Neural cell (in vitro differentiated cells): ENCODE data around the gene HOXA10. TPM values are rescaled to one million over a fixed set of nuclear protein-coding genes. Genes with fewer than 3 reads are reported as not detected.

ENCODE experiments used
- H2AFZ ChIP-seq: fragments of 200-600, 300-800 bp; sonication (generic), shearing (Covaris generic); 2 replicates; pipeline ENCODE4 v1.6.0; 2014; ENCODE audit warnings: low read depth, mild to moderate bottlenecking, antibody characterized with exemption, low read length, moderate library complexity
- H3F3A ChIP-seq: fragments of 200-600 bp; shearing (Covaris generic); 2 replicates; pipeline ENCODE4 v1.6.1; 2016; ENCODE audit warnings: mild to moderate bottlenecking, moderate library complexity, mixed read lengths, antibody characterized with exemption, low read length; ENCODE audit not compliant: insufficient read depth, poor library complexity, severe bottlenecking
- H3K27ac ChIP-seq: fragments of 200-600, 300-800 bp; sonication (generic), shearing (Covaris generic); 2 replicates; pipeline ENCODE4 v1.5.1; 2014; ENCODE audit warnings: mild to moderate bottlenecking, low read length, moderate library complexity
- H3K27me3 ChIP-seq: fragments of 300-800, 200-600 bp; sonication (generic), shearing (Covaris generic); 2 replicates; pipeline ENCODE4 v1.6.0; 2014; ENCODE audit warnings: mild to moderate bottlenecking, low read depth, low read length, moderate library complexity; ENCODE audit not compliant: insufficient read depth
- H3K36me3 ChIP-seq: fragments of 300-800, 200-600 bp; sonication (generic), shearing (Covaris generic); 2 replicates; pipeline ENCODE4 v1.5.1; 2014; ENCODE audit warnings: mild to moderate bottlenecking, antibody characterized with exemption, low read length, moderate library complexity; ENCODE audit not compliant: insufficient read depth
- H3K4me2 ChIP-seq: fragments of 300-800, 200-600 bp; sonication (generic), shearing (Covaris generic); 2 replicates; pipeline ENCODE4 v1.6.0; 2014; ENCODE audit warnings: mild to moderate bottlenecking, low read length
- H3K4me3 ChIP-seq: fragments of 300-800, 200-600 bp; sonication (generic), shearing (Covaris generic); 2 replicates; pipeline ENCODE4 v1.5.1; 2014; ENCODE audit warnings: mild to moderate bottlenecking, low read length, moderate library complexity
- H3K79me2 ChIP-seq: fragments of 200-600 bp; shearing (Covaris generic); replicated peaks from 2 replicates; pipeline ENCODE4 v1.6.0; 2014; ENCODE audit warnings: mild to moderate bottlenecking, low read length, moderate library complexity; ENCODE audit not compliant: insufficient read depth
- H3K9ac ChIP-seq: fragments of 300-800, 200-600 bp; sonication (generic), shearing (Covaris generic); 2 replicates; pipeline ENCODE4 v1.6.1; 2016; ENCODE audit warnings: mild to moderate bottlenecking, low read length, mixed read lengths
- H3K9me2 ChIP-seq: fragments of 200-600 bp; shearing (Covaris generic); 2 replicates; pipeline ENCODE4 v1.6.1; 2016; ENCODE audit warnings: mild to moderate bottlenecking, low read length, mixed read lengths; ENCODE audit not compliant: insufficient read depth
- H3K9me3 ChIP-seq: fragments of 200-600, 300-800 bp; sonication (generic), shearing (Covaris generic); 2 replicates; pipeline ENCODE4 v1.6.1; 2016; ENCODE audit warnings: mild to moderate bottlenecking, mixed run types, low read length, moderate library complexity, mixed read lengths
- H4K20me1 ChIP-seq: fragments of 200-600 bp; shearing (Covaris generic); 2 replicates; pipeline ENCODE4 v1.6.1; 2016; ENCODE audit warnings: mild to moderate bottlenecking, mixed run types; ENCODE audit not compliant: insufficient read depth
- EP300 ChIP-seq: fragments of 450-650 bp; conservative IDR thresholded peaks from 2 replicates; pipeline ENCODE4 v1.6.1; 2014; ENCODE audit warnings: antibody characterized with exemption, mild to moderate bottlenecking, moderate library complexity; ENCODE audit not compliant: poor library complexity, severe bottlenecking
- EZH2 ChIP-seq: fragments of 200-600, 300-800 bp; shearing (Covaris generic), sonication (generic); IDR thresholded peaks from 2 replicates; pipeline ENCODE4 v1.6.1; 2014; ENCODE audit warnings: antibody characterized with exemption, low read length, borderline replicate concordance, mild to moderate bottlenecking; ENCODE audit not compliant: insufficient read depth, poor library complexity, severe bottlenecking
- MXI1 ChIP-seq: fragments of 450-650 bp; conservative IDR thresholded peaks from 2 replicates; pipeline ENCODE4 v1.6.1; 2014; ENCODE audit warnings: antibody characterized with exemption, mild to moderate bottlenecking; ENCODE audit not compliant: poor library complexity, severe bottlenecking
- POLR2AphosphoS5 ChIP-seq: IDR thresholded peaks from 2 replicates; pipeline ENCODE4 v1.6.1; 2012
- RAD21 ChIP-seq: fragments of 450-650 bp; conservative IDR thresholded peaks from 2 replicates; pipeline ENCODE4 v1.6.1; 2014; ENCODE audit warnings: antibody characterized with exemption, mild to moderate bottlenecking, moderate library complexity
- SMC3 ChIP-seq: fragments of 450-650 bp; conservative IDR thresholded peaks from 2 replicates; pipeline ENCODE4 v1.6.1; 2014; ENCODE audit warnings: antibody characterized with exemption, mild to moderate bottlenecking, moderate library complexity; ENCODE audit not compliant: poor library complexity
- TAF1 ChIP-seq: IDR thresholded peaks from 2 replicates; pipeline ENCODE4 v1.6.1; 2012; ENCODE audit warnings: low read depth
- polyA plus RNA-seq: library from polyadenylated mRNA; depleted of rRNA; stranded (reverse); fragments of >200 nt; gene quantifications from 2 replicates; pipeline ENCODE4 v1.2.3, GENCODE V29; 2014
- TF ChIP-seq, protein P1 (sequence below): fragments of 450-650 bp; IDR thresholded peaks from 2 replicates; pipeline ENCODE4 v1.5.1; 2014; ENCODE audit warnings: antibody characterized with exemption, mild to moderate bottlenecking, moderate library complexity; ENCODE audit not compliant: poor library complexity, severe bottlenecking

The HOXA10 gene
- polyA plus RNA-seq, 1 donor from 2014 or later, result not detected

DNA sequence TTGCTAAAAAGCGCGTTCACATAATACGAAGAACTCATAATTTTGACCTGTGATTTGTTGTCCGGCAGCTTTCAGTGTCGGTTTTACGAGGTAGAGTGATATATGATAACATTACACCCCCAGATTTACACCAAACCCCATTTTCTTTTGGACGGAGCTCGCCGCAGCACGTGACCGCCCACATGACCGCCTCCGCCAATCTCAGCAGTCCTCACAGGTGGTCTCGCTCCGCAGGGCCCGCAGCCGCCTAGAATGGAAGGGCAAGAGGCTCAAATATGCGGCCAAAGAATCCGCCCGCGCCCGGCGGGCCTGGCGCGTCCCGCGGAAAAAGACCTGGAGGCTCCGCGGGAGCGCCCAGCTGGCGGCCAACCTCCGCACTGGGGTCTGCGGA is 17.6 kb downstream of the HOXA10 start, which contains the start of gene HOXA7:
TSS of gene HOXA7 (minus strand) at position 168 of the 391 bp plus-strand sequence. CDS start at position 38, 130 bp downstream.
- Histone ChIP-seq H3K79me2 (no peaks in the 10 kb centered on the region), H2AFZ (no peak within 1 kb of the TSS), H3K4me3 (peak within 1 kb of the TSS; percentile 25), H3K9me3 (peaks cover 37% of the 10 kb centered on the region), H3K36me3 (no peaks in the 10 kb centered on the region), H3F3A (no peaks in the 10 kb centered on the region), H3K27me3 (peaks cover 99% of the 10 kb centered on the region), H3K4me2 (no peak within 1 kb of the TSS), H4K20me1 (no peaks in the 10 kb centered on the region), H3K9ac (no peak within 1 kb of the TSS), H3K27ac (no peak within 1 kb of the TSS), H3K9me2 (no peaks in the 10 kb centered on the region)
- TF ChIP-seq MXI1 (no peak), EP300 (no peak), EZH2 (no peak)

DNA sequence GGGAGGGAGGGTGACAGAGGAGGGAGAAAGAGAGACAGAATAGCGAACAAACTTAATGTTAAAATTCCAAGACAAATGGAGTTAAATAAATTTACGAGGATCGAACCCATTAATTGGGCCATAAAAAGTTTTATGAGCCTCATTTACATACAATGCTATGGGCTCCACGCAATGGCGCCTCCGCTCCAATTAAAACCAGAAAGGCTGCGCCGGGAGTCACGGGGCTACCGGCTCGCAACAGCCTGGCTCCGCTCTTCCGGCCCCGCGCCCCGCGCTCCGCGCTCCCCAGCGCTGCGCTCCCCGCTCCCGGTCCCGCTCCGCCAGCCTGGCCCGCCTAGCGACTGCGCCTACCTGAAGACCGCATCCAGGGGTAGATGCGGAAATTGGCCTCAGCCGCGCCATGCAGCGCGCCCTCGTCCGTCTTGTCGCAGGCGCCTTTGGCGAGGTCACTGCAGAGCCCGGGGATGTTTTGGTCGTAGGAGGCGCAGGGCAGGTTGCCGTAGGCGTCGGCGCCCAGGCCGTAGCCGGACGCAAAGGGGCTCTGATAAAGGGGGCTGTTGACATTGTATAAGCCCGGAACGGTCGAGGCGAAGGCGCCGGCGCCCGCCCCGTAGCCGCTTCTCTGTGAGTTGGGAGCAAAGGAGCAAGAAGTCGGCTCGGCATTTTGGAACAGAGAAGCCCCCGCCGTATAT is 18.2 kb downstream of the HOXA10 start:
- no peaks in the 10 kb centered on the region for H3K36me3 ChIP-seq
- H3K4me2 ChIP-seq, result no peak overlapping the region
- H3K27ac ChIP-seq, result no peak overlapping the region
- no peaks in the 10 kb centered on the region for H3K79me2 ChIP-seq
- H3K9me2 ChIP-seq, result no peaks in the 10 kb centered on the region
- H2AFZ ChIP-seq, result no peak overlapping the region
- peaks cover 37% of the 10 kb centered on the region for H3K9me3 ChIP-seq
- no peaks in the 10 kb centered on the region for H4K20me1 ChIP-seq
- H3K27me3 ChIP-seq, result peaks cover 99% of the 10 kb centered on the region
- TF ChIP-seq RAD21 (no peak), EP300 (no peak), POLR2AphosphoS5 (no peak), MXI1 (no peak), SMC3 (no peak), TAF1 (no peak), EZH2 (peak; percentile 55)
- TF ChIP-seq, protein P1, sequence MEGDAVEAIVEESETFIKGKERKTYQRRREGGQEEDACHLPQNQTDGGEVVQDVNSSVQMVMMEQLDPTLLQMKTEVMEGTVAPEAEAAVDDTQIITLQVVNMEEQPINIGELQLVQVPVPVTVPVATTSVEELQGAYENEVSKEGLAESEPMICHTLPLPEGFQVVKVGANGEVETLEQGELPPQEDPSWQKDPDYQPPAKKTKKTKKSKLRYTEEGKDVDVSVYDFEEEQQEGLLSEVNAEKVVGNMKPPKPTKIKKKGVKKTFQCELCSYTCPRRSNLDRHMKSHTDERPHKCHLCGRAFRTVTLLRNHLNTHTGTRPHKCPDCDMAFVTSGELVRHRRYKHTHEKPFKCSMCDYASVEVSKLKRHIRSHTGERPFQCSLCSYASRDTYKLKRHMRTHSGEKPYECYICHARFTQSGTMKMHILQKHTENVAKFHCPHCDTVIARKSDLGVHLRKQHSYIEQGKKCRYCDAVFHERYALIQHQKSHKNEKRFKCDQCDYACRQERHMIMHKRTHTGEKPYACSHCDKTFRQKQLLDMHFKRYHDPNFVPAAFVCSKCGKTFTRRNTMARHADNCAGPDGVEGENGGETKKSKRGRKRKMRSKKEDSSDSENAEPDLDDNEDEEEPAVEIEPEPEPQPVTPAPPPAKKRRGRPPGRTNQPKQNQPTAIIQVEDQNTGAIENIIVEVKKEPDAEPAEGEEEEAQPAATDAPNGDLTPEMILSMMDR, result no peak
- no peaks in the 10 kb centered on the region for H3F3A ChIP-seq
- peak overlapping the region; percentile 25 for H3K4me3 ChIP-seq
- no peak overlapping the region for H3K9ac ChIP-seq

DNA sequence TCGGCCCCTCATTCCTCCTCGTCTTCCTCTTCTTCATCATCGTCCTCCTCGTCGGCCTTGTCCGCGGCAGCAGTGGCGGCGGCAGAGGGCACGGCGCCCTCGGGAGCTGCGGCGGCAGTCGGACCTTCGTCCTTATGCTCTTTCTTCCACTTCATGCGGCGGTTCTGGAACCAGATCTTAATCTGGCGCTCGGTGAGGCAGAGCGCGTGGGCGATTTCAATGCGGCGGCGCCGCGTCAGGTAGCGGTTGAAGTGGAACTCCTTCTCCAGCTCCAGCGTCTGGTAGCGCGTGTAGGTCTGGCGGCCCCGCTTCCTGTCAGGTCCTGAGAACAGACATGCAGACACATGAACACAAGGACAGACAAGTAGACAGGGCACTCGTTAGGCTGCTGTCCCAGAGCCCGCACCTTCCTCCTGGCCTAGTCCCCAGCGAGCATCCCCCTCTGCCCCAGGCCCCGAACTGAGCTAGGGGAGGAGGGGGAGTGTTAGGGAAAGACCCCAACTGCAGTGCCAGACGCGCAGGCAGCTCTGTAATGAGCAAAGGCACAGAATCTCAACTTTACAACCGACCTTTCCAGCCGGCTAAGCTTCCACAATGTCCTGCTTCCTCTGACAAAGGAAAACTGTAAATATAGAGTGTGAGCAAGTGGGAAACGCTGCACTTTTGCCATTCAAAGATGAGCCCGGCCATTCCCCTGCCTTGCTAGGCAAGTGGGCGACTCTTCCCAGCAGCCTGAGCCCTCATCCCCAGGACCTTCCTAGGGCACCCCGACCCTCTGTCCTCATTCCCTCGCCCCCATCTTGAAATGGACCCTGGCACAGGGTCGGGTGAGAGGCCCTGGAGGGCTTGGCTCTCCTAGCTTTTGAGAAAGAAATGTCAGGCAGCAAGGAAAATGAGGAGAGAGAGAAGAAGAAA is 19.0 kb downstream of the HOXA10 start:
- no peak for TF ChIP-seq RAD21
- peak; percentile 34 for TF ChIP-seq EZH2
- Histone ChIP-seq H3F3A (no peaks in the 10 kb centered on the region), H3K27me3 (peaks cover 100% of the 10 kb centered on the region), H4K20me1 (no peaks in the 10 kb centered on the region), H3K9me3 (peaks cover 36% of the 10 kb centered on the region), H2AFZ (no peak overlapping the region), H3K36me3 (no peaks in the 10 kb centered on the region), H3K79me2 (no peaks in the 10 kb centered on the region), H3K27ac (no peak overlapping the region), H3K9ac (no peak overlapping the region), H3K9me2 (no peaks in the 10 kb centered on the region), H3K4me2 (no peak overlapping the region), H3K4me3 (no peak overlapping the region)
